GM21423 (cell line): ENCODE measurements around the gene PPP6R2.

ENCODE experiments used
- ATAC-seq: cut with Tn5 transposase; IDR thresholded peaks from one replicate; pipeline ENCODE4 v1.9.1; 2021; ENCODE audit warnings: mild to moderate bottlenecking, moderate library complexity; ENCODE audit not compliant: unreplicated experiment

Gene PPP6R2

DNA sequence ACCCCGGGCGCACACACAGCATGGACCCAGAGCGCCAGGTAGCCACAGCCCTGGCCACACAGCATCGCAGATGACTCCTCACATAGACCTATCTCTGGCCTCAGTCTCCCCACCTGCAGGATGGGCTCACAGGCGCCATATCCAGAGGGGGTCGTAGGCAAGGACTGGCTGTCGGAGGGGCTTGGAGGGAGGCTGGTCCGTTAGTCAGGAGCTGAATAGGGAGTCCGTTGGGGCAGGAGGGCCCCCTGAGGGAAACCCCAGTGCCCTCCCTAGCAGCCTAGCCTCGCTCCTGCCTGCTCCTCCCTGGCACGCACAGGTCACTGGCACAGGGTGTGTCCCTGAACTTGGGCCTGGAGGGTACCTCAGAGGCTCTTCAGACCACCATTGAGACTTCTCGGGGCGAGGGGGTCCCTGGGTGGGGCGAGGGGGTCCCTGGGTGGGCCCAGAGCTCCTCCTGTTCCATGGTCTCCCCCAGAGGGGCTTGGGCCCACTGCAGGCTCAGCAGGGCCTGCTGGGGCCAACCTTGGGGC is 37.7 kb upstream of the PPP6R2 start:
- no peak for ATAC-seq

DNA sequence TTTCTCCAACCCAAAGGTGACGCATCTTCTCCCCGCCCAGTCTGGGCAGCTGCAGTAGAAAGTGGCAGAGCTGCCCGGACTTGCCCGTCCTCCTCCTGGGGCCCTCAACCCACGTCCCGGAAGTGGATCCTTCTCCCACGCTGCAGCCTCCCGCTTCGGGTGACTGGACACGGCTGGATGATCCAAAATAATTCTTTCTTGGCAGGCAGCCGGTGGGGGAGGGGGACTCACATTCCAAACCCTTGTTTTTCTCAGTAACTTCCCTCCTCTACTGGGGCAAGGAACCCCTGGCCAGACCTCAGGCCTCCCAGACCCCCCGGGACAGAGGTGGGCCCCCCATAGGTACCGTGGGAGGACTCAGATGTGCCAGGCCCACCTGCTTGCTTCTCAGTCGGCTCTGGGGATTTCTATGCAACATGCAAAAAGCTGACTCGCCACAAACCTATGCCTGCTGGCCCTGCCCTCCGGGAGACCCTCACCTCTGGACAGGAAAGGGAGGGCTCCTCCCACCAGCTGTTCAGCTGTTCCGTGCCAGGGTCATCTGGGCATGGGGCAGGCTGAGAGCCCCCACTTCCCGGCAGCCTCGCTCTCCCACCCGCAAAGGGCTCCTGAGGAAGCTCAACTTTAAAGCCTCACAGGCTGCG is 37.1 kb upstream of the PPP6R2 start:
- no peak for ATAC-seq

DNA sequence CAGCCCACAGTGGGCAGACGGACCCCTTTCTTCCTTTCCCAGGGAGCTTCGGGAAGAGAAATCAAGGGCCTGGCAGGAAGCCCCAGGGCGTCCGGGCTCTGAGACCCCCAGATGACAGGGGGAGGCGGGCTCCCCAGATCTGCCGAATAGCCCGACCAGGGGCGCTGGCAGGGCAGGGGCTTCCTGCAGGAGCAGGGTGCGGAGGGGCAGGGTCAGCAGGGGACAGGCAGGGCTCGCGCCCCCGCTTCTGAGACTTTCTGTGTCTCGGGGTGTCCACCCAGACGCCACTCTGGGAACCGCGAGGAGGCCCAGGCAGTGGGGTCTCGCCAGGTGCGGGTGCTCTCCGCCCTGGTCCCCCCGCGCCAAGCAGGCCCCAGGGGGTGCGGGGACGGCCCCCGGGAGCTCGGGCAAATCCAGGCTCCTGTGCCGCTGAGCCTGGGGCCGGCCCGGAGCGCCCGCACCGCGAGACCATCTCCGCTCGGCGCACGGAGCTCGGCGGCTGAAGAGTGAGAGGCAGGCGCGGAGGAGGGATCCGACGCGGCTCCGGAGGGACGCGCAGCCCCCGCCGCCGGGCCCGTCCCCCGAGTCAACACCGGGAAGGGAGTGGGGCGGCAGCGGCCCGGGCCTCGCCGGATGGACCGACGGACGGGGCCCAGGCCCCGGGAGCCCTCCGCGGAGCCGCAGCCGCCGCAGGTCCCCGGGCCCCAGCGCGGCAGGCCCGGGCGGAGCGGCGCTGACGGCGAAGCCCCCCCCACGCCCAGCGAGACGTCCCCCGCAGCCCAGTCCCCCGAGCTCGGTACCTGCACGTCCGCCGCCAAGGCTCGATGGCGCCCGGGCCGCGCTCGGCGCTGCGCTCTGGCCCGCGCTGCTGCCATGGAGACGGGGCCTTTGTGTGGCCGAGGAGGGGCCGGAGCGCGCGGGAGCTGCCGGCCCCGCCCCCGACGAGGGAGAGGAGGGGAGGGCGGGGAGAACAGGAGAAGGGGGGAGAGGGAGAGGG is 36.1 kb upstream of the PPP6R2 start, which contains the start of gene PLXNB2:
PLXNB2 (minus strand) TSS at position 894 of the 997 bp plus-strand sequence. CDS start 17,062 bp downstream, outside the sequence.
- no peak for ATAC-seq

DNA sequence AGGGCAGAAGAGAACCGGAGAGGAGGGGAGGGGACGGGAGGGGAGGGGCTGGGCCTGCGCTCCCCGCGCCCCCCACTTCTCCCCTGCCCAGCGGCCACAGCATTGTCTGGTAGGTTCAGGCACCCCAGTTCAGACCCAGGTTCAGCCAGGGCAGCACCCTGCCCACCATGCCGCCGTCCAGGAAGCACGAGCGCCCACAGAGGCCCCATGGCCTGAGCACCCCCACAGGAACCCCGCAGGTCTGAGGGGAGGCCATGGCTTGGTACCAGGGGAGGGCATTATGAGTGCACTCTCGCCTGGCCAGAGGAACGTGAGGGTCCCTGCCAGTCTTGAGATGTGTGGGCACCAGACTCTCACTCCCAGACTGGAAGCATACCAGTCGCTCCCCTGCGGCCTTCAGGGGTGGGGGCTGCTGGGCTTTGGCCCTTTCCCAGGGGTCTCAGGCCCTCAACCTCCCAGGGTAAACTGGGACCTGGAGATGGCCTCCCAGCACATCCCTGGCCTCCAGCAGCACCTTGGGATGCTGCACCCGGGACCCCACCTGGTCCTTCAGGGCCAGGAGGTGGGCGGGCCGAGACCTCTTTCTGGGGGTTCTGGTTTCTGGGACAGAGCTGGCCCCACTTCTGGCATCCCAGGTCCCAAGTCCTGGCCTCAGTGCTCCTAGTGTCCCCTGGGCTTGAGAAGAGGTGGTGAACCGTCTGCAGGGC is 35.1 kb upstream of the PPP6R2 start:
- no peak for ATAC-seq

DNA sequence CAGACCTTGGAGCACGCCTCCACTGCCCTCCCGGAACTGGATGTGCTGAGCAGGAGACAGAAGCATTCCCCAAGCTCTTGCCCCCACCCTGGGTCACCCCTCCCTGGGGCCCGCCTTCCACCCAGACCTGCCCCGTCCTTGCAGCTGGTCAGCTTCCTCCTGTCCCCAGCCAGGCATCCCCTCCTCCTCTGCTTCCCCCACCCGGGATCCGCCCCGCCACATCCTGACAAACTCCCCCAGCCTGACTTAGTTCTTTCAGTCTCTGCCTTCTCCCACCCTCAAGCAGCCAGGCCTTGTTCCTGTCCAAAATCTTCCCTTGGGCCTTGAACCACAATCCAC is 34.6 kb upstream of the PPP6R2 start:
- no peak for ATAC-seq

DNA sequence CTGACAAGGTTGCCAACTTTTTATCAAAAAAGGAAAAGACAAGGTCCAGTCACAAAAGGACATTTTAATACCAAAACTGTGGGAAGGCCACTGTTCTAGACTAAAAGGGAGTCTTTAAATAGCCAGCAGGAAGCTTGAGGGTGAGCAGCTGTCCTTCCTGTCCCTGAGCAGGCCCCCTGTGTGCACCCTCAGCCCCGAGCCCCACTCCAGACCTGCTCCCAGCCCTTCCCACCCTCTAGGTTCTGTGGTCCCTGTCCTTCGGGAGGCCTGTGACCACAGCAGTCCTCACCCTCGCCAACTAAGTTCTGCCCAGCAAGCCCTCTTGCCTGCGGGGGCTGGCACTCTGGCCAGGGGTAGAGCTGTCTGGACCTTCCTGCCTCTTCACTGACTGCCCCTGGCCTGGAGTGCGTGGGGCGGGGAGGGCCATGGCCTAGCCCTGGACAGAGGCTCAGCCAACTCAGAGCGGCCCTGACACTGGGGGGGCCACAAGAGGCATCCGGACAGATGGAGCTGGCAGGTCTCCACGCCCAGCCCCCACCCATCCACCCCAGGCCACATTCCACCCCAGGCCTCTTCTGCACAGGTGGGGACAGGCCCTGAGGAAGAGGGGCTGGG is 34.0 kb upstream of the PPP6R2 start:
- no peak for ATAC-seq

DNA sequence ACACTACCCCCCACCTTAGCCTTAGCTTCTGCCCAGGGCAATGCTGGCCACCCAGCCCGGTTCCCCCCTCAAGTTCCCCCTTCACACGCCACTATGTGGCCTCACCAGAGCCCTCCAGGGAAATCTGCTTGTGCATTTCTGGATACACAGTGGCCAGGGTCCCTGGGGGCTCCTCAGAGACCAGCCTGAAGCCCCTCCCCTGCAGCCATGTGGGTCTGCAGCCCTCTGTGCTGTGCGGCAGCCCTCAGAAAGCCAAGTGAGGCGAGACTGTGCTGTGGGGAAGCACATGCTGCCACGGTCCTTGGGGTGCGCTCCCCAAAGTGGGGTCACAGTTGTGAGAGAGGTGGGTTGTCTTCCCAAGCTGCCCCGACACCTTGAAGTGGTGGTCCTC is 33.5 kb upstream of the PPP6R2 start:
- no peak for ATAC-seq

DNA sequence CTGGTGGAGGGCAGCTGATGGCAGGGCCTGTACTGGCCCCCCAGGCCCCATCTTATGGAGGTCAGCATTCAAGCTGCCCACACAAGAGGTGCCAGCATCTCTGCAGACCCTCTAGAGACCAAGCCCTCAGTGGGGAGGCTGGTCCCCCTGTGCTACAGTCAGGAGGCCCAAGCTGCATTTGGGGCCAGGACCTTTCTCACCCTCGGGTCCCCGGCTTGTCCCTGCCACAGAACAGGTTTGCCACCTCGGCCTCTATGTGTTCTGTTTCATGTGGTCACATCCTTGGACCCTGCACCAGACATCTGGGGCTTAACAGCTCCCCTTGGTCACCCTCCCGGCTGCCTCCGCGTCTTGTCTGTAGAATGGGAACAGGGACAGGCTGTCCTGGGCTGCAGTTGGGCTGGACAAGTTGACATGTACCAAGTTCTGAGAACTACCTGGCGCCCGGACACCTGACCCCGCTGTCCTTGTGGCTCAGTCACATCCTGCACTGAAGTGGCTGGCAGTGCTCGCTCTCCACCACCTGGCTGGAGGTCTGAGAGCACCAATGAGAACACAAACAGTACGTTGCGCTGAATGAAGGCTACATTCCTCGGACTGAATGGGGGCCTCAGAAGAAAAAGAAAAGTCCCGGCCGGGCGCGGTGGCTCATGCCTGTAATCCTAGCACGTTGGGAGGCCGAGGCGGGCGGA is 33.0 kb upstream of the PPP6R2 start:
- no peak for ATAC-seq

DNA sequence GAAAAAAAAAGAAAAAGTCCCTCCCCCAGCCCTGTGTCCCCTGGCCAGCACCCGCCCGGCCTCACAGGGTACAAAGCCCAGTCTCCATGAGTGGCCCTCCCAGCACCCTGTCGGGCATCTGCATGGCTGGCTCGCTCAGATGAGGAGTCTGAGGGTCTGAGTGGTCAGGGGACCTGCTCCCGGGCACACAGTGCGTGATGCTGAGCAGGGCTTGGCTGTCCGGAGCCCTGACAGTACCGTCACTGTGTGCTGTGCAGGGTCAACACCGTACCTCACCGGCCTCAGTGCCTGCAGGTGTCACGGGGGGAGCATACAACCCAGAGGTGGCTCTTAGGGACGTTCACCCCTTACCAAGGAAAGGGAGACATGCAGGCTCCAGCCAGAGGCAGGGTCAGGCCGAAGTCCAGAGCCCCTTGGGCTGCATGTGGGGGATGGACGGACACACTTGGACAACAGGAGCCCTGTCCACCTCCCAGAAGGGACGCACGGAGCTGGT is 32.1 kb upstream of the PPP6R2 start:
- no peak for ATAC-seq

DNA sequence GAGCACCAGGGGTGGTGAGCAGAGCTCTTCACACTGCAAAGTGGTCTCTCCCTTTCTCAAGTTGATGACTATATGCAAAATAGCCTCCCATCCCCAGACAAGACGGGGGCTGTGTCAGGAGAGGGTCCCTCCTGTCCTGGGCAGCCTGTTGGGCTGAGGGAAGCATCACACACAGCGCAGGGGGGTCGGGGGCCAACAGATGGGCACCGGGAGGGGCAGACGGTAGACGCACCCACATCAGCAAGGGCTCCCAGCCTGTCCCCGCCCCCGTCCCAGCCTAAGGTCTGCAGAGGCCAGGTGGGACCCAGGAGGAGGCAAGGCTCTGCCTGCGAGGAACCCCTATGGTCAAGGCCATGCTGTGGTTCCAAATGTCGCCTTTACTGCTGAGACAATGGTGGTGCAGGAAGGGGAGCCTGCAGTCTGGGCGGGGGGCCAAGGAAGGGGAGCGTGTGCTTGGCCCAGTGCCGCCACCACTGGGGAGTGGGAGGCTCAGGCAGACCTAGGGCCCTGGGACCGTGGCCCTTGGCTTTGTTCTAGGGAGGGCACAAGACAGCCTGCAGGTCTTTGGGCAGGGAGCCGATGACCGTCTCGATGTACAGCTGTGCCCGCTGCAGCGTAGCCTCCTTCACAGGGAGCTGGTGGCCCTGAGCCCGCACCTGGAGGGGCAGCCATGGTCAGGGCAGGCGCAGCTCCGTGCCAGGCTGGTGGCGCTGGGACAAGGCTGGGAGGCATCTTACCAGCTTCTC is 31.3 kb upstream of the PPP6R2 start:
- ATAC-seq = no peak

DNA sequence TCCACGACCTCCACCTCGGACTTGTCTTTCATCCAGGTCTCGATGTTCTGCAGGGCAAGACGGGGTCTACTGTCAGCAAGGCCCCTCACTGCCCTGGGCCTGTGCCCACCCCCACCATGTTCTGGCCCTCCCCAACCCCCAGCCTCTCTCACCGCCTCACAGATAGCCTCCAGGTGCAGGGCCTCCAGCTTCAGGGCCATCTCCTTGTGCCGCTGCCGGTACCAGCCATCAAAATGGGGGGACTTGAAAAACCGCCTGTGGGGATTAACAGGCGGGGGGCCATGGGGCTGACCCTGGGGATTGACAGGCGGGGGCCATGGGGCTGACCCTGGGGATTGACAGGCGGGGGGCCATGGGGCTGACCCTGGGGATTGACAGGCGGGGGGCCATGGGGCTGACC is 30.8 kb upstream of the PPP6R2 start:
- no peak for ATAC-seq

DNA sequence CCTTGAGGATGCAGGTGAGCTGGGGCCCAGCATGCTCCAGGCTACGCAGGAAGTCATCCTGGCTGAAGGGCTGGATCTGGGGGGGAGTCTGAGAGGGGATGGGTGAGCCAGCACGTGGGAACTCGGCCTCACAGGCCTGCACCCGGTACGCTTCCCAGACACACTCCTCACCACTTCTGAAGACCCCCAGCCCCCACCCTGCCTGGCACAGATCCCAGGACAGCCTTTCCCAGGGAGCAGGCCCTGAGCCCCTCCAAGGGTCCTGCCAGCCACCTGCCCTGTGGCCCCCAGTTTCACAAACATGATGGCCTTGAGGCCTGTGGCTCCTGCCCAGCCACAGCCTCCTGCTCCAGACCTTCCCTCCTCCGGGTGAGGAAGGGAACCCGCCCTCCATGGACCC is 30.1 kb upstream of the PPP6R2 start:
- no peak for ATAC-seq

DNA sequence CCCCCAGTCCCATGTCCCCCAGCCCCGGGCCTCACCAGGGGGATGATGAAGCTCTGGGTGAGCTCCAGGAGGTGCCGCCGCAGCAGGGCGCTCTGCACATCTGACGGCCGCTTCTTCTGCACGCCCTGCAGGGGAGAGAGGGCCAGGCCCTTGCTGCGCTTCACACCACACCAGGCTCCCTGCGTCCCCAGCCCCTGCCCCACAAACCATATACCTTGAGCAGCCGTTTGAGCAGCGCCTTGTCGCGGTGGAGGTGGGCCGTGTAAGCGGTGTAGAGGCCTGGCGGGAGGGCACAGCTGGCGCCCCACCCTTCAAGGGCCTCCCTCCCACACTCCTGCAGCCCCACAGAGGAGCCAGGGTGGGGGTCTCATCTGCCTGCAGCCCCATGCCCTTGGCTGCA is 29.5 kb upstream of the PPP6R2 start:
- ATAC-seq = no peak

DNA sequence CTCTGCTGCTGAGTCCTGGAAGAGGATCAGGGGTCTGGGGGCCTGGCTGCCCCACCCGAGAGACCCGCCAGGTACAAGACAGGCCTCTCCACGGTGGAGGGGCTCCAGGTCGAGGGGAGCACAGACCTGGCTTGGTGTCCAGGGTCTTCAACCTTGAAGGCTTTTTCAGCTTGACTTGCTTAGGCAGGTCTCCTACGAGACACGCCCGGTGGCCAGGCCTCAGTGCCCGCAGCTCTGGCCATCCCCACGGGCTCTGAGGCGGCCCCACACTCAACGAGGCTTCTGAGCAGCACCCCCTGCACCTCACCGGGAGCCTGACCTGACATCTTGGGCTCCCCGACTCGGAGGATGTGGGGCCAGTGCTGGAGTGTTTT is 29.1 kb upstream of the PPP6R2 start:
- ATAC-seq = no peak

DNA sequence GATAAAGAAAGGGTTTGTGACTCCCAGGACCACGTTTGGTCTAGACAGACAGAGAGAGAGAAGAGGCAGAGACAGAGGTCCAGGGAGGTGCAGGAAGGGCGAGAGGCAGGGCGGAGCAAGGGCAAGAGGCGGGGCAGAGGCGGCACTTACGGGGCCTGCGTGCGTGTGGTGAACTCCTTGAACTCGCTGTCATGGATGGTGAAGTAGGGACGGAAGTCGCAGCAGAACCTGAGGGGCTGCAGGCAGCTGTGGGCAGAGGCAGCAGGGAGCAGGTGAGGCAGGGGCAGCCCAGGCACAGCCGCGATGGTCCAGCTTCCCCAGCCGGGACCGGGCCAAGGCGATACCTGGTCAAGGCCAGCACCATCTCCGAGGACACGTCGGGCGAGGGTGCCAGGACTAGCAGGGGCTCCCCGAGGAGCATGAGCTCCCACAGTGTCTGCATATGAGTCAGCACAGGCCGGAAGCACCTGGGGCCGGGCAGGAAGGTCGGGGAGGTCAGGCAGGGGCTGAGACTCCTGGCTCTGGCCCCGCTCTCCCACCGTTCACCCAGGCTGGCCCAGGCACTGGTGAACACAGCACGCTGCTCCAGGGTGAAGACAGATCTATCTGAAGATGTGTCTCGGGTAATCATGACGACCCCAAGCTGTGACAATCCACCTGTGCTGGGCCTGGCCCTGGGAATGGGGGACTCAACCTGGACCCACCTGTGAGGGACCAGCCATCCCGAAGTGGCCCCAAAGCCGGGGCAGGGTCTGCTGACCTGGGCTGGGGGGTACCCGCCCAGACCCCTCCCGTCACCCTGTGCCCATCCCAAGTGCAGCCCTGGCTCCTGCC is 28.5 kb upstream of the PPP6R2 start:
- peak; percentile 68 for ATAC-seq

DNA sequence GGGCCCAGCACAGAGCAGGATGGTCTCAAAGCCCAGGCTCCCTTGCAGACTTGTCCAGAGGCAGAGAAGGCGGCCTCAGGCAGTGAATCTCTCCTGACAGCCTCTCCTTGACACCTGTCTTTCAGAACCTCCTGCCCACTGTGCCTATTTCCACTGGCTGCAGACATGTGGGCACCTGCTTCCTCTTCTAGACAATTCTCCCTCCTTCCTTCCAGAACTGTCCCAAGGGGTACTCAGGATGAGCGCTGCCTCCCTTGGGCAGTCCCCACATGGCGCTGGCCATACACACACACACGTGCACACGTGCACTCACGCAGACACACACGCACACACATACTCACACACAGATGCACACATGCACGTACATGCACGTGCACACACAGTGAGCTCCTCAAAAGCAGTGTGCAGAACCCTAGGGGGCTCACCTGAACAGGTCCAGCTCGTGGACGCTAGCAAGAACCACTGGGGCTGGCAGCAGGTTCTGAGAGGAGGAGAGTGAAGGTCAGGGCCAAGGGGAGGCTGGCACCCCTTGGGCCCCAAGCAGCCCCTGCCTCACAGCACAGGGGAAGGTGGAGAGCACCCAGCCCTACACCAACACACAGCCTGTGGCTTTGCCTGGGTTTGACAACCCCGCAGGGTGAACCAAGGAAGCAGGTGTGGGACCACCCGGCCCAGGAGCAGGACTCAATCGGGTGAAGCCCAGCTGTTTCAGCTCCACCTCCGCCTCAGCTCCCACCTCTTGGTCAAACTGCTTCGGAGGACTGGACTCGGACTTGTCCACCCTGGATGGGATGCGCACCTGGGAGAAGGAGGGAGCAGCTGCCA is 27.6 kb upstream of the PPP6R2 start:
- no peak for ATAC-seq

DNA sequence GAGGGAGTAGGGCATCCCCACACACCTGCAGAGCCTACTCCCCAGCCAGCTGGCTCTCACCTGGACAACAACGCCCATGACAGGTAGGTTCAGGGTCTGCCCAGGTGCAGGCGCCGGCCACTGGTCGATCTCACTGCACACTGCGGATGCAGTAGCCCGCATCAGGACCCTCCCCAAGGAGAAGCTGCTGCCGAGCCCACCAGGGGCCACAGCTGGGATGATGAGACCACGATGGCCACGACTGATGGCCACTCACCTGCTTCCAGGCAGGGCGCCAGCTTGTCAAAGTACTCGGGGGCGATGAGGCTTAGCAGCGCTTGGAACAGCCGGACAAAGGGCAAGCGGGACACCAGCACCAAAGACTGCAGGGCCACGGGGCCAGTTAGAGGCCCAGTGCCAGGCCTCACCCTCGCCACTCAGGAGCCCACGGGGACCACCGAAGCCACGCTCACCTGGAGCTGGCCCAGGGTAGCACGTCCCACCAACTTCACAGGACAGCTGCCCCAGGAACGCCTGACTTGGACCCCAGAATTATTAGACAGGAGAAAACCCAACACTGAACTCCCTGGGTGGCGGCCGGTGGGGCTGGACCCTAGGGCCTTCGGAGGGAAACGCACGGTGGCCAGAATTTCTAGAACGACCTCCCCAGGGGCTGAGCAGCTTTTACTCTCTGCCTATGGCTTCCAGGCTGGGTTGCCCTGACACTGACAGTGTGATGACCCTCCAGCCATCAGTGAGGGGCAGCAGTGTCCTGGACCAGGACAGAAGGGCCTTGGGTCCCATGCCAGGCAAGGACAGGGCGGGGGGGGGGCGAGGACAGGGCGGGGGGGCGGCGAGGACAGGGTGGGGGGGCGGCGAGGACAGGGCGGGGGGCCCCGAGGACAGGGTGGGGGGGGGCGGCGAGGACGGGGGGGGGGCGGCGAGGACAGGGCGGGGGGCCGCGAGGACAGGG is 26.7 kb upstream of the PPP6R2 start:
- ATAC-seq = no peak
